ENCODE measurements around the gene JADE1.

DNA sequence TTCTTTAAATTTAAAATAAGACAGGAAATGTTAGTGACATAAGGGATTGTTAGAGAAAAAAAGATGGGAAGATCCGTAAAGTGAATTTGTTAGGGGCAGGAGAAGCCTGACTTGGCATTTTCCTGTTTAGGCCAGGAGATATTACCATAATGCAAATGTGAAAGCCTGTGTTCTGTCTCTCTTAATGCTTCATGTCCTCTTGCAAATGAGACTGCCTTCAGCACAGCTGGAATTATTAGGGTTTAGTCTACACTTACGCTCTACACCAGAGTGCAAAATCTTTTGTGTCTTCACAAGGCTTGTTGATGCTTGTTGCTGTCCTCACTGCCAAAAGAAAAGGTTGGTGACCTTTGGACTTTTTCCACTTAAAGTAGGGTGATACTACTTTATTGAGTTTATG is 56.8 kb downstream of the JADE1 start:
- TF ChIP-seq, protein P1, sequence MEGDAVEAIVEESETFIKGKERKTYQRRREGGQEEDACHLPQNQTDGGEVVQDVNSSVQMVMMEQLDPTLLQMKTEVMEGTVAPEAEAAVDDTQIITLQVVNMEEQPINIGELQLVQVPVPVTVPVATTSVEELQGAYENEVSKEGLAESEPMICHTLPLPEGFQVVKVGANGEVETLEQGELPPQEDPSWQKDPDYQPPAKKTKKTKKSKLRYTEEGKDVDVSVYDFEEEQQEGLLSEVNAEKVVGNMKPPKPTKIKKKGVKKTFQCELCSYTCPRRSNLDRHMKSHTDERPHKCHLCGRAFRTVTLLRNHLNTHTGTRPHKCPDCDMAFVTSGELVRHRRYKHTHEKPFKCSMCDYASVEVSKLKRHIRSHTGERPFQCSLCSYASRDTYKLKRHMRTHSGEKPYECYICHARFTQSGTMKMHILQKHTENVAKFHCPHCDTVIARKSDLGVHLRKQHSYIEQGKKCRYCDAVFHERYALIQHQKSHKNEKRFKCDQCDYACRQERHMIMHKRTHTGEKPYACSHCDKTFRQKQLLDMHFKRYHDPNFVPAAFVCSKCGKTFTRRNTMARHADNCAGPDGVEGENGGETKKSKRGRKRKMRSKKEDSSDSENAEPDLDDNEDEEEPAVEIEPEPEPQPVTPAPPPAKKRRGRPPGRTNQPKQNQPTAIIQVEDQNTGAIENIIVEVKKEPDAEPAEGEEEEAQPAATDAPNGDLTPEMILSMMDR (IDR thresholded peaks at IDR 0.05; ENCODE audit: insufficient read depth, low read length, poor library complexity, severe bottlenecking) = no peak
- no peak for TF ChIP-seq EZH2phosphoT487 (conservative IDR thresholded peaks at IDR 0.05; ENCODE audit: low read length)
